Left ventricle myocardium inferior (tissue), 1 donor: ENCODE results near the gene OGDH. TPM values are rescaled to one million over a fixed set of nuclear protein-coding genes. Genes with fewer than 3 reads are reported as not detected.

Source experiments
- total RNA-seq: library from RNA; stranded (reverse); fragmentation: NEBNext Ultra II Directional; extraction: Animal tissue kit (Norgen Biotek cat#: 25700); gene quantifications from one replicate; pipeline ENCODE4 v1.2.1, GENCODE V29; 2021
- donor health status: DM: no; HTN: yes; CAD: no; lungs with severe emphysema.

OGDH gene
- total RNA-seq, 1 donor from 2014 or later: 677 TPM

Other genes starting within 250 kb of the OGDH start
- gene NUDCD3, start 116.0 kb upstream of the OGDH start, total RNA-seq: 107 TPM
- gene NPC1L1, start 65.3 kb upstream of the OGDH start, total RNA-seq: 0.19 TPM
- 27.1 TPM for gene DDX56, start 32.7 kb upstream of the OGDH start, total RNA-seq
- 61.9 TPM for gene TMED4, start 24.4 kb upstream of the OGDH start, total RNA-seq
- 62.7 TPM for gene ZMIZ2, start 142.2 kb downstream of the OGDH start, total RNA-seq
- gene PPIA, start 190.1 kb downstream of the OGDH start, total RNA-seq: 470 TPM
- gene H2AZ2, start 241.5 kb downstream of the OGDH start, total RNA-seq: 265 TPM